Esophagus muscularis mucosa (tissue), 4 donors: Measurements from ENCODE around the gene ZFC3H1. TPM values are rescaled to one million over a fixed set of nuclear protein-coding genes. Genes with fewer than 3 reads are reported as not detected.

Experiments
- DNase-seq: peaks from one replicate; pipeline ENCODE4 v3.0.0-alpha.2; 2017; ENCODE audit errors: extremely low spot score
- H3K27ac ChIP-seq, 4 donors: fragments of 200-600 bp; sonication (generic); replicated peaks in 1 of 4; 1 replicate in 3 of 4; 2 replicates in 1 of 4; pipeline ENCODE4 v1.5.1; 2016 to 2019; ENCODE audit warnings: mild to moderate bottlenecking in 1 of 4
- H3K27me3 ChIP-seq, 4 donors: fragments of 200-600 bp; sonication (generic); one replicate each; pipeline versions ENCODE4 v1.5.1 to v1.6.0; 2016 to 2019
- H3K36me3 ChIP-seq, 4 donors: fragments of 200-600 bp; sonication (generic); one replicate each; pipeline ENCODE4 v1.5.1; 2016 to 2019
- H3K4me1 ChIP-seq, 4 donors: fragments of 200-600 bp; sonication (generic); one replicate each; pipeline ENCODE4 v1.5.1; 2016 to 2019
- H3K4me3 ChIP-seq, 4 donors: fragments of 200-600 bp; sonication (generic); 1 replicate in 2 of 4; 2 replicates in 2 of 4; pipeline ENCODE4 v1.5.1; 2016 to 2019; ENCODE audit warnings: mild to moderate bottlenecking in 4 of 4, moderate library complexity in 1 of 4
- H3K9me3 ChIP-seq, 4 donors: fragments of 200-600 bp; sonication (generic); 1 replicate in 3 of 4; 2 replicates in 1 of 4; pipeline ENCODE4 v1.5.1; 2016 to 2019
- EP300 ChIP-seq: sonication (generic); formaldehyde crosslinking; IDR thresholded peaks from one replicate; pipeline ENCODE4 v1.6.1; 2017; ENCODE audit warnings: antibody characterized with exemption
- POLR2A ChIP-seq: fragments of 450-650 bp; IDR thresholded peaks from one replicate; pipeline ENCODE4 v1.6.1; 2017; ENCODE audit warnings: antibody characterized with exemption, moderate library complexity, mild to moderate bottlenecking, low read depth
- POLR2AphosphoS5 ChIP-seq, 2 donors: sonication (generic); formaldehyde crosslinking; IDR thresholded peaks; one replicate each; pipeline ENCODE4 v1.6.1; 2017; ENCODE audit warnings: antibody characterized with exemption in 2 of 2
- WGBS: methylation state at CpG from one replicate; pipeline ENCODE4 v1.1.5; 2018; 5-methylcytosine and 5-hydroxymethylcytosine counted together
- intact Hi-C: fragments of 100-400 bp; cut with DNase I; formaldehyde crosslinking; loops from one replicate; pipeline ENCODE4 v1.15.1; 2023
- total RNA-seq, 4 donors: library from RNA; depleted of rRNA; stranded (reverse); fragments of >200 nt; gene quantifications; one replicate each; pipeline versions ENCODE4 v1.1.0 to v1.2.1, GENCODE V29; 2016
- TF ChIP-seq, protein P1 (sequence below), 3 experiments: fragments of 200-600 bp in 2 of 3; fragments of 450-650 bp in 1 of 3; sonication (generic) in 2 of 3; IDR thresholded peaks; one replicate each; pipeline ENCODE4 v1.5.1; 2017 to 2019; ENCODE audit warnings: antibody characterized with exemption in 3 of 3, mild to moderate bottlenecking in 2 of 3, moderate library complexity in 1 of 3

The ZFC3H1 gene
- total RNA-seq, 4 donors from 2014 or later: 19.4 to 44.0 (median 25.9) TPM

- no peaks in the 10 kb centered on the region for H3K4me1 ChIP-seq
- no peak overlapping the region for H3K4me3 ChIP-seq
- H3K9me3 ChIP-seq: no peaks in the 10 kb centered on the region
- no peak for DNase-seq
- H3K27ac ChIP-seq: no peak overlapping the region
- peaks cover 42 to 95% (median 74%) of the 10 kb centered on the region in 4 donors for H3K36me3 ChIP-seq
- no peaks in the 10 kb centered on the region for H3K27me3 ChIP-seq
- intact Hi-C loops: no loop called here
- TF ChIP-seq POLR2A (no peak), EP300 (no peak), POLR2AphosphoS5 (IDR thresholded peaks at IDR 0.05) (no peak)
- TF ChIP-seq, protein P1, sequence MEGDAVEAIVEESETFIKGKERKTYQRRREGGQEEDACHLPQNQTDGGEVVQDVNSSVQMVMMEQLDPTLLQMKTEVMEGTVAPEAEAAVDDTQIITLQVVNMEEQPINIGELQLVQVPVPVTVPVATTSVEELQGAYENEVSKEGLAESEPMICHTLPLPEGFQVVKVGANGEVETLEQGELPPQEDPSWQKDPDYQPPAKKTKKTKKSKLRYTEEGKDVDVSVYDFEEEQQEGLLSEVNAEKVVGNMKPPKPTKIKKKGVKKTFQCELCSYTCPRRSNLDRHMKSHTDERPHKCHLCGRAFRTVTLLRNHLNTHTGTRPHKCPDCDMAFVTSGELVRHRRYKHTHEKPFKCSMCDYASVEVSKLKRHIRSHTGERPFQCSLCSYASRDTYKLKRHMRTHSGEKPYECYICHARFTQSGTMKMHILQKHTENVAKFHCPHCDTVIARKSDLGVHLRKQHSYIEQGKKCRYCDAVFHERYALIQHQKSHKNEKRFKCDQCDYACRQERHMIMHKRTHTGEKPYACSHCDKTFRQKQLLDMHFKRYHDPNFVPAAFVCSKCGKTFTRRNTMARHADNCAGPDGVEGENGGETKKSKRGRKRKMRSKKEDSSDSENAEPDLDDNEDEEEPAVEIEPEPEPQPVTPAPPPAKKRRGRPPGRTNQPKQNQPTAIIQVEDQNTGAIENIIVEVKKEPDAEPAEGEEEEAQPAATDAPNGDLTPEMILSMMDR (IDR thresholded peaks at IDR 0.05): no peak
- 81% methylated on average over 6 of the region's 6 CpGs for WGBS
These were observed 53.4 kb downstream of the ZFC3H1 start for GRCh38 chr12:71610031-71610795.

DNA sequence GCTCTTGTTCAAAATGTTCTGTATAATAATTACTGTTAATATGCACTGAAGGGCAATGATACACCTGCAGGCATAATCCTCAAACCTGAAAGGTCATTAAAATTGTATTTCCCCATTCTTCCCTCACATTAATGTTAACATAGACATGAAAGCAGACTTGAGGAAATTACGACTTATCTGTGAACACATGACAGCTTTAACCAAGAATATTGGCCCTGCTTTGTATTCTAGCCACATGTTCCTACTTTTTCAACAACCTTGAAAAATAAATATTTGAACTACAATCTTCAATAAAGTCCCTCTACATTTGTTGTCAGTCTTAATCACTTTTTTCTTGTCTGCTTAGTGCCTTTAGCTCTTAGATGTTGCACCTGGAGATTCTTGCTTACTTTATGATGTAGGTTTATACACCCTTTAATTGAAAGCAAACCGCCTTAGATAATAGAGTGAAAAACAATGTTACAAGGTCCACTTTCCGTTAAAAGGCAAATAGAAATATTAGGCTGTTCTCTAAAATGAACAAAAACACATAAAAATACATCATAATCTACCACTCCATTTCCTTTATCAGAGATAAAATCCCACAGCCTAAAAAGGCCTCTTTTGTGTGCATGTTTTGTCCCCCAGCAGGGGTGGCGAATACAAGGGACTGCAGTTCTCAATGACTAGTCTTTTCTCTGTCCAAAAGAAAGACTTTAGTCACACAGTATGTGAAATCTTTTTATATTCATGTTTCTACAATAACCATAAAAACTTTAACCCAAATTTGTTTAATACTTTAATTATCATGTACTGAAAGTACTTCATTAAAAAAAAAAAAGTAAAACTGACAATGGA lies 55.9 kb downstream of the ZFC3H1 start:
- no peaks in the 10 kb centered on the region for H3K4me1 ChIP-seq
- no peaks in the 10 kb centered on the region for H3K27me3 ChIP-seq
- DNase-seq: no peak
- H3K27ac ChIP-seq: no peak overlapping the region
- H3K36me3 ChIP-seq: peaks cover 25 to 70% (median 54%) of the 10 kb centered on the region in 4 donors
- H3K4me3 ChIP-seq: no peak overlapping the region
- H3K9me3 ChIP-seq: no peaks in the 10 kb centered on the region
- TF ChIP-seq EP300 (no peak), POLR2AphosphoS5 (IDR thresholded peaks at IDR 0.05) (no peak), POLR2A (no peak)
- TF ChIP-seq, protein P1 (IDR thresholded peaks at IDR 0.05): no peak
- intact Hi-C loops: no loop called here
- WGBS: 85% methylated on average over 4 of the region's 4 CpGs

DNA sequence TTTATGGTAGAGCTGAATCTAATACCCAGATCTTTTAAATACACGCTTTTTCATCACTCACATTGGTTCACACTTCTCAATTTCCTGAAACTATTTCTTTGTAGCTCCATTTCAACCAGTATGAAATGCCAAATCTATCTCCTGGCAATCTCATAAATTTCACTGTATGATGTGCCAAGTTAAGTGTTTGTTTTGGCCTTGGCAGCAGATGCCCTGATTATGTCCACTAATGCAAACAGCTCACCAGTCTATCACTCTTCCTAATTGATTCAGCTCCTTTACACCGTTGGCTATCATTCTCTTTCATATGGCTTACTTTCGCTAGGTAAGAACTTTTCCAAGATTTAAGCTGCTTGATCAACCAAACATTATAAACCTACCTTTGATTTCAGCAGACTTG lies 58.6 kb downstream of the ZFC3H1 start:
- 75% methylated on average over 3 of the region's 3 CpGs for WGBS
- DNase-seq: no peak
- intact Hi-C loops: no loop called here
- no peaks in the 10 kb centered on the region for H3K27me3 ChIP-seq
- H3K36me3 ChIP-seq: peaks cover 13 to 43% (median 29%) of the 10 kb centered on the region in 4 donors
- no peak overlapping the region for H3K27ac ChIP-seq
- no peaks in the 10 kb centered on the region for H3K4me1 ChIP-seq
- H3K9me3 ChIP-seq: no peaks in the 10 kb centered on the region
- no peak overlapping the region for H3K4me3 ChIP-seq
- TF ChIP-seq POLR2A (no peak), EP300 (no peak), POLR2AphosphoS5 (IDR thresholded peaks at IDR 0.05) (no peak)
- TF ChIP-seq, protein P1 (IDR thresholded peaks at IDR 0.05): no peak

- WGBS: 86% methylated on average over 10 of the region's 10 CpGs
- no peaks in the 10 kb centered on the region for H3K4me1 ChIP-seq
- TF ChIP-seq POLR2AphosphoS5 (IDR thresholded peaks at IDR 0.05): no peak
- TF ChIP-seq POLR2A: no peak
- no peak for TF ChIP-seq EP300
- TF ChIP-seq, protein P1 (IDR thresholded peaks at IDR 0.05): no peak
- no peak for DNase-seq
- H3K27me3 ChIP-seq: no peaks in the 10 kb centered on the region
- H3K36me3 ChIP-seq: peaks cover 2 to 23% (median 12%) of the 10 kb centered on the region in 4 donors
- H3K4me3 ChIP-seq: no peak overlapping the region
- no peaks in the 10 kb centered on the region for H3K9me3 ChIP-seq
- intact Hi-C loops: no loop called here
- no peak overlapping the region for H3K27ac ChIP-seq
These were observed 60.7 kb downstream of the ZFC3H1 start for GRCh38 chr12:71602761-71603577.
